ENCODE results near the gene ZNF593OS.

ZNF593OS gene

GRCh38 chr1:26158908-26159742, 12.5 kb downstream of the ZNF593OS start, which contains the start of gene FAM110D:
TSS of gene FAM110D (plus strand) at chr1:26159079. CDS start at chr1:26161292, 2,213 bp downstream.
- DNase-seq: no peak

- no peak for DNase-seq
Measured at GRCh38 chr1:26158271-26158907, 13.2 kb downstream of the ZNF593OS start.

DNA sequence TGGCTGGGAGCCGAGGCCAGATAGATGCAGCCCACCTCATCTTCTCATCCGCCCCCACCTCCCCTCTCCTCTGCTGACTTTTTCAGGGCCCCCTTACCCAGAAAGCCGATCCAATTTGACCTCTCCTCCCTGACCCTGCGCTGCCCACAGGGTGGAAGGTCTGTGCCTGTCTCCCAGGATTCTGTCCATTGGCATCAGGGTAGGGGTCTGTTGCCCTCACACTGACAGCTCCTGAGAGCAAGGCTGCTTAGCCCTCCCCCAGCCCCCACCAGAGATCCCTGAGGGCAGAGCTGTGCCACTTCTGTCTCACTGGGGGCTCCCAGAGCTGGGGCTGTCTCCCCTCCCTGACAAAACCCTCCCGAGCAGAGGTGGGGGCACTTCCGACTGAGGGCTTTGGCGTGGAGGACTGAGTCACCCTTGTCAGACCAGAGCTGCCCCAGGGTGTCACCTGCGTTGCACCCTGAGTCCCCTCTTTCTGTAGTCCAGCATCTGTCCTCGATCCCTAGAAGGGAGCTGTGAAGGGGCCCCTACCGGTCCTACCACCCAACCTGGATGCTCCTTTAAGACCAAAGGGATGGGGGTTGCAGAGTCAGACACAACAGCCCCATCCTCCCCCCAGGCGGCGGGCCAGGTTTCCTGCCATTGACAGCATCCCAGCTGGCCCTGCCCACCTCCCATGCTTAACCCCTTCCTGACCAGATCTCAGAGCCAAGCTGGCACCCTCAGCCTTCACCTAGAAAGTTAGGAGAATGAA, 15.2 kb downstream of the ZNF593OS start:
- DNase-seq: no peak

GRCh38 chr1:26155370-26156284, 16.0 kb downstream of the ZNF593OS start:
- DNase-seq: no peak

DNA sequence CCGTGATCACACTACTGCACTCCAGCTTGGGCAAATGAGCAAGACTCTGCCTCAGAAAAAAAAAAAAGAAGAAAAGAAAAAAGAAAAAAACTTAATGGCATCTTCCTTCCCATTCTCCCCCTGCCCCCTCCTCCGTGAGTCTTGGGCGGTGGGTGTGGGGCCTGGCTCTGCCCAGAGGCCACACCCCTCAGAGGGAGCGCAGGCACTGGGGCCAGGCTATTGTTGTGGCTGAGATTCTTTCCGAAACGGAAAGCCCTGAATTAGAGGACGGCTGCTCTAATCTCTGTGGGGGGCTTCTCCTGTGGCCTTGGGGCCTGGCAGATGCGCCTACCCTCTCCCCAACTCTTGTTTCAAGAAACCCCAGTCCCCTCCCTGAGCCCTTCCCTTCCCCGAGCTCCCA, 16.9 kb downstream of the ZNF593OS start:
- no peak for DNase-seq

DNA sequence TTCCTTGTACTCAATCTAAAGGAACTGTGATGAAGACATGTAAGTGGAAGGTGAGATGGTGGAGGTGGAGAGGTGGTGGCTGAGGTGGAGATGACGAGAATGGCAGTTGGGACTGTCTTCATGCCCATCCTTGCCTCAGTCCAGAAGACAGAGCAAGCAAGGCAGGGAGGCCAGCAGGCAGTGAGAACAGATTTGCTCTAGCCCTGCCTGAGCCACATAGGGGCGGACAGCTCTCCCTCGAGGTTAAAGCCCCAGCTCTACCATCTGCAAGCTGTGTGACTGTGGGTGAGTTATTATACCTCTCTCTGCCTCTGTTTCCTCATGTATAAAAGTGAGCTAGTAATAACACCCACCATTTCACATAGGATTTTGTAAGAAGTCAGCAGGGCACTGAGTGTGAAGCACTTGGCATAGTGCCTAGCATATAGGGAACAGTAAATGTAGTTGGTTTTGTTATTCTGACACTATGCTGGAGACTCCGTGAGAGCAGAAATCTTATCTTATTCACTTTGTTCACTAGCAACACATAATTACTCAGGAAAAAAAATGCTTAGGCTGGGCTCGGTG, 17.6 kb downstream of the ZNF593OS start:
- no peak for DNase-seq

GRCh38 chr1:26148887-26149286, 22.7 kb downstream of the ZNF593OS start:
- DNase-seq: no peak

DNA sequence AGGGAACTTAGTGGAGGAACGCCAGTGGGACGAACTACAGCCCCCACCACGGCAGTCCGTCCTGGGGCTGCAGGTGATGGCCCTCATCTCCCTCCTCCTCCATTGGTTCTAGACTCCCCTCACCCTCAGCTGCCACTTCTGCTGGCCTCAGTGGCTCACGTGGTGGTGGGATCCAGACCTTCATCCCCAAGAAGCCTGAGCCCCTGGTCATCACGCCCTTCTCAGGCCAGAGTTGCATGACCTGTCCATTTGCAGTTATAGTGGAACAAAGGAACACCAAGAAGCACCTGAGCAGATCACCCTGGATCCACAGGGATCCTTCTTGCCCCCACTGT, 25.7 kb downstream of the ZNF593OS start:
- DNase-seq: no peak

- peak; percentile 90 for DNase-seq
Measured at GRCh38 chr1:26145041-26145959, 26.3 kb downstream of the ZNF593OS start.

GRCh38 chr1:26142159-26142558, 29.5 kb downstream of the ZNF593OS start:
- no peak for DNase-seq

DNA sequence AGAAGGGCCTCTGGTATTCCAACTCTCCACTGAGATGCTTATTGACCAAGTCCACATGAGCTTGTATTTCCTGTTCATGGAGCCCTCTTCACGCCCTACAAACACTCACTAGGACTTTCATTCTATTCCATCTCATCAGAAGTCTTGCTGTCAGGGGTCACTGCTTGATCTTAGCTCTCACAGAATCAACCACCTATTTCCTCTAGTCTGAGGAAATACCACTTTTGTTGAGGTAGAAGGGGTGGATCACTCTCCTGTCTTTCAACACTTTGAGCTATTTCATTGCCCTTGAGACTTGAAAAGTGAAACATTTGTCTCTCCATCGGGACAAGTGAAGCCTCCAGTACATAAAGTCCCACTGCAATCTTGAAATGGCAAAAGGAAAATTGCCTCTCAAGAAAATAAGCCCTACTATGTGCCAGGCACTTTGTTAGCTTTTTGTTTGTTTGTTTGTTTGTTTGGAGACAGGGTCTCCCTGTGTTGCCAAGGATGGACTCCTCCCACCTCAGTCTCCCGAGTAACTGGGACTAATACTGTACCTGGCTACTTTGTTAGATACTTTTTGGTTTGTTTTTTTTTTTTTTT, 32.6 kb downstream of the ZNF593OS start:
- DNase-seq: peak; percentile 18

DNA sequence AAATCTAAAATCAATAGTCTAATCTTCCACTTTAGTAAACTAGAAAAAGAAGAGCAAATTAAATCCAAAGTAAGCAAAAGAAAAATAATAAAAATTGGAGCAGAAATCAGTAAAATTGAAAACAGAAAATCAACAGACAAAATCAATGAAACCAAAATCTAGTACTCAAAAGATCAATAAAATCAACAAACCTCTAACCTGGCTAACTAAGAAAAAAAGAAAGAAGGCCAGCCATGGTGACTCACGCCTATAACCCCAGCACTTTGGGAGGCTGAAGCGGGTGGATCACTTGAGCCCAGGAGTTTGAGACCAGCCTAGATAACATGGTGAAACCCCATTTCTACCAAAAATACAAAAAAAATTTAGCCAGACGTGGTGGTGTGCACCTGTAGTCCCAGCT, 37.2 kb downstream of the ZNF593OS start:
- no peak for DNase-seq

DNA sequence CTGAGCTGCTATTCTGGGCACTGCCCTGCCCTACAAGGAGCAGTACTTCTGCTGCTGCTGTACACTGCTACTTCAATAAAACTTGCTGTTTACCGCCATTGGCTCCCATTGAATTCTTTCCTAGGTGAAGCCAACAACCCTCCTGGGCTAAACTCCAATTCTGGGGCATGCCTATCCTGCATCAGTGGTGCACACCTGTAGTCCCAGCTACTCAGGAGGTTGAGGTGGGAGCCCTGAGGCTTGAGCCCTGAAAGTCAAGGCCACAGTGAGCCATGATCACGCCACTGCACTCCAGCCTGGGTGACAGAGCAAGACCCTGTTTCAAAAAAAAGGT, 38.8 kb downstream of the ZNF593OS start:
- no peak for DNase-seq

DNA sequence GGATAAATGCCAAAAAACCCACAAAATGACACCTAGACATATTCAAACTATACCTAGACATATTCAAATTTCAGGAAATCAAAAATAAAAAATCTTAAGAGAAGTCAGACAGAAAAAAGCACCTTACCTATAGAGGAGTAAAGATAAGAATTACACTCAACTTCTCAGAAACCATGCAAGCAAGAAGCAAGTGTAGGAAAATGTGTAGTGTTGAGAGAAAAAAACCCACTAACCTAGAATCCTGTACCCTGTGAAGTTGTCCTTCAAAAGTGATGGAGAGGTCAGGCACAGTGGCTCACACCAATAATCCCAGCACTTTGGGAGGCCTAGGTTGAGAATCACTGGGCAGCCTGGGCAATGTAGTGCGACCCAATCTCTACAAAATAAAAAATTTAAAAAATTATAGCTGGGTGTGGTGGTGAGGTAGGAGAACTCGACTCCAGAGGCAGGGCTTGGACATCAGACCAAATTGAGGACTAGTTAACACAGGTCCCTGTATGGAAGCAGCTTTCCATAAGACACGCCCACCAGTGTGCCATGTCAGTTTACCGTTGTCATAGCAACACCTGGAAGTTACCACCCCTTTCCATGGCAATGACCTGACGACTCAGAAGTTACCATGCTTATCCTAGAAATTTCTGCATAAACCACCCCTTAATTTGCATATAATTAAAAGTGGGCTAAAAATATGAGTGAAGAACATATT, 39.4 kb downstream of the ZNF593OS start:
- no peak for DNase-seq

DNA sequence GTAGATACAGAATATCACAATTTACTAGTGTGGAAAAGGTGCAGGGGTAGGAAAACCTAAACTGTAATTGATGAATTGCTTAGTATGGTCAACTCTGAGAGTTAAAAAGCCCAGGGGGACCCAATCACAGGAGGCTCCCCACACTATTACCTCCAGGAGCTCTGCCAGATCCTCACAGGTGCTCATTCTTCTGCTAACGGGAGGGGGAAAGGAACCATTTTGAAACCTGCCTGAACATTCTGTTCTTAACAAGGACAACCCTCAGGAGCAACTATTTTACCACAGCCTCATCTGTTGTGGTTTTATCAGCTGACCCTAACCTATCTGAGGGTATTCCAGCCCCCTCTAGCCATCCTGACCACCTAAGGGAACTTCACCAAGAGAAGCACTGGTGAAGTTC, 40.9 kb downstream of the ZNF593OS start:
- no peak for DNase-seq

DNA sequence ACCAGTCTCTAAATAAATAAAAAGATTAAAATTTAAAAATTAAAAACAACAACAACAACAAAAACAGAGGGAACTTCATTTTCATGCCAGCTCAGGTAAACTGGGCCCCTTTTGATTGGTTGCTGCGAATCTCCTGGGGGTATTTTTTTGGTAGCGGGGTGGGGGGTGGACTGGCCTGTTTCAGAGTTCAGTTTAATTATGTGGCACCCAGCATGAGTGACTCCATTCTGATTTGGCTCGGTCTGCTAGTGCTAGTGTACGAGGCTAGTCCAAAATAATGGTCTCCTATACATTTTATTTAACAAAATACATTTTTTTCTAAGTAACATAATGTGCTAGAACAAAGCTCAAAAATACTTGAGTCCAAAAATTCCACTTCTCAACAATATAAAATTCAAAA, 41.9 kb downstream of the ZNF593OS start:
- no peak for DNase-seq

DNA sequence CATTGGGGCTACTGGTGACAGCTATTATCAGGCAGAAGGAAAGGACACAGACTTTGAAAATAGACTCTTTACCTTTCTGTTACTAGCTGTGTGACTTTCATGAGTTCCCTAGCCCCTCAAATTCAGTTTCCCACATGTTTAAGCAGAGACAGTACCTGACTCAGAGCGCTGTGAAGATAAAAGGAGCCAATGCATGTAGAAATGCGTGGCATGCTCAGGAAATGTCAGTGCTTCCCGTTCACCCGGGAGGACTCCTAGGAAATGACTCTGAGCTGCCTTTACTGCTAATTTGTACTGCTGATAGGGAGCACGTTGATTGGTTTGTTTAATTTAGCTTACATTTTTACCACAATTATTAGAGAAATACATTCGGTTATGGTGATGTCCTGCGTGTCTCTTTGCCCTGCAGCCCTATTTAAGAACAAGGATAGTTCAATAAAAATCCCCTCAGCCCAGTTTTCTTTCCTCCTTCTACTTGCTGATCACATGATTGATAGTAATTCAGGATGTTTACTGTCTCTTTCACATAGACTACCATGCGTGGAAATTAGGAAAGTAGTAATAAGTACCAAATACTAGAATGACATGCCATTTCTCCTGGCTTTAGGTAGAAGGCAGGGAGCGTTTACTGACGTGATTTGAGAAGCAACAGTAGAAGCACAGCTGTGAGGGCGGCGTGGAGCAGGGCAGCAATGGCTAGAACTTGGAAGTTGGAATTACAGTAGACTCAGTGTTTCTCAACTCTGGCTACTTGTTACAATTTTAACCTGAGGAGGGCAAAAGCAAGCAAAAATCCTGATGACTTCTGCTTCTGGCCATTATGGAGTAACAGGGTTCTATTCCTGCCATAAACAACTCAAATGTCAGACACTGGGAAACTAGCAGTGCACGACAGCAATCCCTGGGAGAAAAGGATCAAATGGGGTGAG, 44.1 kb downstream of the ZNF593OS start:
- DNase-seq: no peak

DNA sequence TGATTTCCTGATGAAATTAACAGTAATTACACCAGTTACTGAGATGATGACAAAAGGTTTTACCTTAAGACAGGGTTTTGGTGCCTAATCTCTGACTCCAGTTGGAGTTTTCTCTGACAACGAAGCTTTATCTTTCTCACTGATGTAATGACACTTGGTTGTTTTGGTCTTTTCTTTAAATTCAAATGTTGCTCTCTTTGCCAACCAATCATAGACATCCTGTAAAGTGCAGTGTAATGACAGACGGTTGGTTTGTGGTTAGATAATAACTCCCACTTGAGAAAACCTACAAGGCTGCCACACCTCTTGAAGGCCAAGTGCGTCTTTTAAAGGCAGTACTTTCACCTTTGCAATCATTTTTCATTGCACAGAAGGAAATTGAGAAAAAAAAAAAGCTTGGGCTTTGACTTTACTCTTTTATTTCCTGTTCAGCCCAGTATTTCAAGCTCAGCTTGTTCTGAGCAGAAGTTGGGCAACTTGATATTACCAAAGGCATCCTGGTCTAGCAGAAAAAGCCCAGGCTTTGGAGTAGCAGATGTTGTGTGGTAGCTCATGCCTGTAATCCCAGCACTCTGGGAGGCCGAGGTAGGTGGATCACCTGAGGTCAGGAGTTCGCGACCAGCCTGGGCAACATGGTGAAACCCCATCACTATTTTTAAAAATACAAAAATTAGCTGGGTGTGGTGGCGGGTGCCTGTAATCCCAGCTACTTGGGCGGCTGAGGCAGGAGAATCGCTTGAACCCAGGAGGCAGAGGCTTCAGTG, 45.1 kb downstream of the ZNF593OS start:
- DNase-seq: peak; percentile 92
